Dedifferentiated amniotic fluid mesenchymal stem cell (primary cell): Measurements from ENCODE around the gene NDUFA8.

Experiments
- DNase-seq: peaks from one replicate; pipeline ENCODE4 v3.0.0-alpha.2; 2016; ENCODE audit errors: extremely low spot score

Gene NDUFA8

GRCh38 chr9:122184551-122184950 is 25.0 kb upstream of the NDUFA8 start:
- no peak for DNase-seq

- DNase-seq, result no peak
These were observed 23.9 kb upstream of the NDUFA8 start for GRCh38 chr9:122183501-122183900.

GRCh38 chr9:122180633-122181032 is 21.1 kb upstream of the NDUFA8 start:
- no peak for DNase-seq

GRCh38 chr9:122179690-122180074 is 20.1 kb upstream of the NDUFA8 start:
- DNase-seq, result no peak

GRCh38 chr9:122179054-122179689 is 19.6 kb upstream of the NDUFA8 start:
- no peak for DNase-seq

GRCh38 chr9:122176916-122177315 is 17.3 kb upstream of the NDUFA8 start:
- no peak for DNase-seq

- no peak for DNase-seq
These were observed 14.1 kb upstream of the NDUFA8 start for GRCh38 chr9:122173670-122174069.

GRCh38 chr9:122172131-122172530 is 12.6 kb upstream of the NDUFA8 start:
- no peak for DNase-seq

- no peak for DNase-seq
These were observed 8.8 kb upstream of the NDUFA8 start for GRCh38 chr9:122168356-122168755.

- no peak for DNase-seq
These were observed 4.7 kb upstream of the NDUFA8 start for GRCh38 chr9:122164286-122164685.

- no peak for DNase-seq
These were observed 2.8 kb upstream of the NDUFA8 start for GRCh38 chr9:122162415-122162814.

- DNase-seq, result no peak
These were observed 307 bp upstream of the NDUFA8 start for GRCh38 chr9:122159925-122160246.

GRCh38 chr9:122158202-122158601 is 1.4 kb downstream of the NDUFA8 start:
- peak; percentile 34 for DNase-seq

- DNase-seq, result no peak
These were observed 3.8 kb downstream of the NDUFA8 start for GRCh38 chr9:122155796-122156195.

- DNase-seq, result no peak
These were observed 8.2 kb downstream of the NDUFA8 start for GRCh38 chr9:122151267-122151828.

- no peak for DNase-seq
These were observed 14.1 kb downstream of the NDUFA8 start for GRCh38 chr9:122145592-122145863.

GRCh38 chr9:122144836-122145591 is 14.6 kb downstream of the NDUFA8 start:
- DNase-seq, result no peak

GRCh38 chr9:122143876-122144405 is 15.6 kb downstream of the NDUFA8 start:
- no peak for DNase-seq

GRCh38 chr9:122143296-122143695 is 16.3 kb downstream of the NDUFA8 start:
- no peak for DNase-seq

GRCh38 chr9:122141671-122142070 is 17.9 kb downstream of the NDUFA8 start:
- DNase-seq, result no peak

GRCh38 chr9:122140368-122141193 is 19.0 kb downstream of the NDUFA8 start:
- DNase-seq, result no peak

- no peak for DNase-seq
These were observed 20.9 kb downstream of the NDUFA8 start for GRCh38 chr9:122138560-122139268.
